ENCODE measurements around the gene CCSAP.

CCSAP gene

GRCh38 chr1:229377429-229377828, 34.6 kb upstream of the CCSAP start:
- no peak overlapping the region for H3K4me3 ChIP-seq (ENCODE audit: low read length)
- no peaks in the 10 kb centered on the region for H4K20me1 ChIP-seq (ENCODE audit: insufficient read depth, low read length)
- H3K9me3 ChIP-seq (ENCODE audit: insufficient read depth, low read length): no peaks in the 10 kb centered on the region
- TF ChIP-seq CTCF (IDR thresholded peaks at IDR 0.05; ENCODE audit: low read depth, low read length) (no peak), EZH2phosphoT487 (IDR thresholded peaks at IDR 0.05; ENCODE audit: low read depth) (no peak)
- no peak overlapping the region for H2AFZ ChIP-seq (ENCODE audit: low read depth, low read length)
- H3K36me3 ChIP-seq (replicated peaks; ENCODE audit: low read depth, low read length): no peaks in the 10 kb centered on the region
- H3K27me3 ChIP-seq (ENCODE audit: low read depth, low read length): peaks cover 28% of the 10 kb centered on the region
- no peak overlapping the region for H3K27ac ChIP-seq (ENCODE audit: low read length)
- no peak overlapping the region for H3K9ac ChIP-seq (ENCODE audit: low read length)
- no peak overlapping the region for H3K4me2 ChIP-seq (ENCODE audit: low read length)
- H3K4me1 ChIP-seq (ENCODE audit: low read length): peaks cover 16% of the 10 kb centered on the region
- no peaks in the 10 kb centered on the region for H3K79me2 ChIP-seq (ENCODE audit: low read length)

GRCh38 chr1:229376521-229376920, 33.7 kb upstream of the CCSAP start:
- no peak for TF ChIP-seq EZH2phosphoT487 (IDR thresholded peaks at IDR 0.05; ENCODE audit: low read depth)
- TF ChIP-seq CTCF (IDR thresholded peaks at IDR 0.05; ENCODE audit: low read depth, low read length): no peak
- no peaks in the 10 kb centered on the region for H3K79me2 ChIP-seq (ENCODE audit: low read length)
- no peaks in the 10 kb centered on the region for H3K36me3 ChIP-seq (replicated peaks; ENCODE audit: low read depth, low read length)
- no peak overlapping the region for H3K27ac ChIP-seq (ENCODE audit: low read length)
- no peaks in the 10 kb centered on the region for H4K20me1 ChIP-seq (ENCODE audit: insufficient read depth, low read length)
- no peaks in the 10 kb centered on the region for H3K9me3 ChIP-seq (ENCODE audit: insufficient read depth, low read length)
- no peak overlapping the region for H3K9ac ChIP-seq (ENCODE audit: low read length)
- H3K4me1 ChIP-seq (ENCODE audit: low read length): peaks cover 16% of the 10 kb centered on the region
- H2AFZ ChIP-seq (ENCODE audit: low read depth, low read length): no peak overlapping the region
- peaks cover 35% of the 10 kb centered on the region for H3K27me3 ChIP-seq (ENCODE audit: low read depth, low read length)
- no peak overlapping the region for H3K4me3 ChIP-seq (ENCODE audit: low read length)
- no peak overlapping the region for H3K4me2 ChIP-seq (ENCODE audit: low read length)

- no peaks in the 10 kb centered on the region for H3K9me3 ChIP-seq (ENCODE audit: insufficient read depth, low read length)
- no peak overlapping the region for H3K9ac ChIP-seq (ENCODE audit: low read length)
- peaks cover 11% of the 10 kb centered on the region for H3K4me1 ChIP-seq (ENCODE audit: low read length)
- H2AFZ ChIP-seq (ENCODE audit: low read depth, low read length): no peak overlapping the region
- H3K27me3 ChIP-seq (ENCODE audit: low read depth, low read length): peaks cover 31% of the 10 kb centered on the region
- no peak overlapping the region for H3K4me3 ChIP-seq (ENCODE audit: low read length)
- no peak overlapping the region for H3K4me2 ChIP-seq (ENCODE audit: low read length)
- H3K36me3 ChIP-seq (replicated peaks; ENCODE audit: low read depth, low read length): no peaks in the 10 kb centered on the region
- no peak overlapping the region for H3K27ac ChIP-seq (ENCODE audit: low read length)
- no peaks in the 10 kb centered on the region for H4K20me1 ChIP-seq (ENCODE audit: insufficient read depth, low read length)
- TF ChIP-seq CTCF (IDR thresholded peaks at IDR 0.05; ENCODE audit: low read depth, low read length): no peak
- no peaks in the 10 kb centered on the region for H3K79me2 ChIP-seq (ENCODE audit: low read length)
These were observed 31.6 kb upstream of the CCSAP start for GRCh38 chr1:229374485-229374884.

- no peaks in the 10 kb centered on the region for H3K36me3 ChIP-seq (replicated peaks; ENCODE audit: low read depth, low read length)
- no peak for TF ChIP-seq CTCF (IDR thresholded peaks at IDR 0.05; ENCODE audit: low read depth, low read length)
- no peak for TF ChIP-seq EZH2phosphoT487 (IDR thresholded peaks at IDR 0.05; ENCODE audit: low read depth)
- H3K9ac ChIP-seq (ENCODE audit: low read length): no peak overlapping the region
- no peak overlapping the region for H2AFZ ChIP-seq (ENCODE audit: low read depth, low read length)
- H3K9me3 ChIP-seq (ENCODE audit: insufficient read depth, low read length): no peaks in the 10 kb centered on the region
- H3K27ac ChIP-seq (ENCODE audit: low read length): no peak overlapping the region
- H3K27me3 ChIP-seq (ENCODE audit: low read depth, low read length): peaks cover 26% of the 10 kb centered on the region
- no peaks in the 10 kb centered on the region for H4K20me1 ChIP-seq (ENCODE audit: insufficient read depth, low read length)
- H3K4me2 ChIP-seq (ENCODE audit: low read length): no peak overlapping the region
- no peaks in the 10 kb centered on the region for H3K79me2 ChIP-seq (ENCODE audit: low read length)
- peaks cover 20% of the 10 kb centered on the region for H3K4me1 ChIP-seq (ENCODE audit: low read length)
- no peak overlapping the region for H3K4me3 ChIP-seq (ENCODE audit: low read length)
These were observed 30.5 kb upstream of the CCSAP start for GRCh38 chr1:229373395-229373794.

All from OCI-LY3 (cell line).